HCT116 (cell line): ENCODE measurements around the gene ATXN1. TPM values are rescaled to one million over a fixed set of nuclear protein-coding genes. Genes with fewer than 3 reads are reported as not detected.
A peak's percentile ranks its signal among the peaks of the same experiment; 100 is the strongest.

Source experiments
- ATAC-seq: fragments of 200-7000 bp; cut with Tn5 transposase; 2 replicates; pipeline ENCODE4 v1.9.1; 2020; ENCODE audit warnings: mild to moderate bottlenecking, moderate library complexity
- BruUV-seq: library from RNA; stranded (reverse); fragments of 400-500 nt; replicated peaks from 2 replicates; lab custom pipeline; 2021; lab: Mats Ljungman, UMichigan
- CTCF ChIA-PET: fragments of 300-600 bp; sonication (Branson Sonifier 250); formaldehyde crosslinking; loops from one replicate; lab custom pipeline; 2021; ENCODE audit warnings: antibody characterized with exemption; lab: Charles Lee
- POLR2A ChIA-PET: fragments of 300-600, 350-600 bp; sonication (Branson Sonifier 250); formaldehyde crosslinking; loops from one replicate; lab custom pipeline; 2021; ENCODE audit warnings: antibody characterized with exemption; lab: Charles Lee
- RAD21 ChIA-PET, 2 experiments: fragments of 300-600 bp; sonication (Branson Sonifier 250); formaldehyde crosslinking; loops; one replicate each; lab custom pipeline; 2023; ENCODE audit warnings: low total read pairs in 2 of 2; ENCODE audit not compliant: uncharacterized antibody in 2 of 2, unreplicated experiment in 2 of 2, low non-redundant PET in 1 of 2; lab: Charles Lee
- DNase-seq: peaks from one replicate; pipeline ENCODE4 v3.0.0-alpha.2; 2010; ENCODE audit warnings: low read depth, low spot score
- H2AFZ ChIP-seq: fragments of 200-600 bp; shearing (Covaris generic), sonication (generic); 2 replicates; pipeline ENCODE4 v1.6.1; 2017; ENCODE audit warnings: low read depth, mixed run types, mixed read lengths, antibody characterized with exemption, low read length; ENCODE audit not compliant: poor library complexity, severe bottlenecking
- H3K27ac ChIP-seq: 2 replicates; pipeline ENCODE4 v1.5.1; 2012; ENCODE audit warnings: low read depth, low read length
- H3K27me3 ChIP-seq: fragments of 200-600 bp; sonication (generic); 2 replicates; pipeline ENCODE4 v1.6.1; 2016; ENCODE audit warnings: mixed run types, low read length, mixed read lengths; ENCODE audit not compliant: insufficient read depth
- H3K36me3 ChIP-seq, 2 experiments: fragments of 200-500 bp in 1 of 2; fragments of 200-600 bp in 1 of 2; sonication (Bioruptor generic) in 1 of 2; sonication (generic) in 1 of 2; 2 replicates each; pipeline versions ENCODE4 v1.5.1 to v1.6.1; 2014 to 2016; ENCODE audit warnings: low read length in 2 of 2, inconsistent platforms in 1 of 2, mixed read lengths in 1 of 2, mixed run types in 1 of 2; ENCODE audit not compliant: insufficient read depth in 2 of 2, control insufficient read depth in 1 of 2
- H3K4me1 ChIP-seq, 2 experiments: fragments of 200-600 bp in 1 of 2; sonication (generic) in 1 of 2; 2 replicates each; pipeline versions ENCODE4 v1.5.1 to v1.6.1; 2012 to 2017; ENCODE audit warnings: low read length in 2 of 2, inconsistent platforms in 1 of 2, mild to moderate bottlenecking in 1 of 2, mixed read lengths in 1 of 2, mixed run types in 1 of 2, moderate library complexity in 1 of 2; ENCODE audit not compliant: insufficient read depth in 2 of 2, control insufficient read depth in 1 of 2
- H3K4me2 ChIP-seq: fragments of 200-600 bp; sonication (generic); 2 replicates; pipeline ENCODE4 v1.6.1; 2017; ENCODE audit warnings: mixed run types, low read length, mixed read lengths
- H3K4me3 ChIP-seq, 2 experiments: fragments of 200-600 bp in 1 of 2; sonication (generic) in 1 of 2; replicated peaks in 1 of 2; 2 replicates each; pipeline ENCODE4 v1.5.1; 2011 to 2016; ENCODE audit warnings: low read length in 2 of 2, control low read depth in 1 of 2, low read depth in 1 of 2, mild to moderate bottlenecking in 1 of 2, mixed read lengths in 1 of 2, mixed run types in 1 of 2
- H3K79me2 ChIP-seq: fragments of 200-600 bp; sonication (generic); 2 replicates; pipeline ENCODE4 v1.6.1; 2017; ENCODE audit warnings: mild to moderate bottlenecking, mixed run types, low read length, moderate library complexity, mixed read lengths; ENCODE audit not compliant: insufficient read depth
- H3K9ac ChIP-seq: fragments of 200-600 bp; sonication (generic); 2 replicates; pipeline ENCODE4 v1.6.1; 2016; ENCODE audit warnings: low read length, mixed read lengths
- H3K9me2 ChIP-seq: fragments of 200-600 bp; sonication (generic), shearing (Covaris generic); 2 replicates; pipeline ENCODE4 v1.6.1; 2017; ENCODE audit warnings: mixed run types, mild to moderate bottlenecking, moderate library complexity; ENCODE audit not compliant: insufficient read depth
- H3K9me3 ChIP-seq, 2 experiments: fragments of 200-500 bp in 1 of 2; fragments of 200-600 bp in 1 of 2; sonication (Bioruptor generic) in 1 of 2; sonication (generic) in 1 of 2; 2 replicates each; pipeline ENCODE4 v1.6.1; 2014 to 2017; ENCODE audit warnings: low read length in 2 of 2, mixed read lengths in 2 of 2, inconsistent platforms in 1 of 2, low read depth in 1 of 2, mild to moderate bottlenecking in 1 of 2, mixed run types in 1 of 2, moderate library complexity in 1 of 2; ENCODE audit not compliant: control insufficient read depth in 1 of 2, insufficient read depth in 1 of 2
- H4K20me1 ChIP-seq: fragments of 200-600 bp; sonication (generic), shearing (Covaris generic); 2 replicates; pipeline ENCODE4 v1.6.1; 2017; ENCODE audit warnings: mixed run types, mild to moderate bottlenecking, moderate library complexity; ENCODE audit not compliant: insufficient read depth
- EGR1 ChIP-seq: IDR thresholded peaks from 2 replicates; pipeline ENCODE4 v1.6.1; 2012; ENCODE audit warnings: low read depth
- ELF1 ChIP-seq: IDR thresholded peaks from 2 replicates; pipeline ENCODE4 v1.6.1; 2012; ENCODE audit warnings: low read depth, borderline replicate concordance
- JUND ChIP-seq: IDR thresholded peaks from 2 replicates; pipeline ENCODE4 v1.6.1; 2012
- POLR2A ChIP-seq: IDR thresholded peaks from 2 replicates; pipeline ENCODE4 v1.7.0; 2011; ENCODE audit warnings: borderline replicate concordance; ENCODE audit not compliant: insufficient read depth, insufficient read length; ENCODE audit errors: extremely low read depth
- POLR2AphosphoS5 ChIP-seq: IDR thresholded peaks from 2 replicates; pipeline ENCODE4 v1.6.1; 2011; ENCODE audit warnings: mild to moderate bottlenecking, low read depth, low read length, moderate library complexity
- REST ChIP-seq: IDR thresholded peaks from 2 replicates; pipeline ENCODE4 v1.6.1; 2012; ENCODE audit warnings: low read depth
- SIN3A ChIP-seq: IDR thresholded peaks from 2 replicates; pipeline ENCODE4 v1.6.1; 2012; ENCODE audit warnings: low read depth
- TCF7L2 ChIP-seq: IDR thresholded peaks from 2 replicates; pipeline ENCODE4 v1.7.0; 2011; ENCODE audit warnings: borderline replicate concordance, inconsistent platforms; ENCODE audit not compliant: insufficient read depth, insufficient read length; ENCODE audit errors: extremely low read depth
- ZFX ChIP-seq: fragments of 450-650 bp; IDR thresholded peaks from 2 replicates; pipeline ENCODE4 v1.6.1; 2017
- intact Hi-C: fragments of 100-400 bp; cut with micrococcal nuclease; formaldehyde crosslinking; loops from 2 replicates; pipeline ENCODE4 v1.10.0; 2022
- total RNA-seq: library from RNA; stranded (reverse); gene quantifications from one replicate; pipeline ENCODE4 v1.2.1, GENCODE V29; 2021; ENCODE audit not compliant: unreplicated experiment
- TF ChIP-seq, protein P1 (sequence below), 3 experiments: fragments of 200-600 bp in 1 of 3; sonication (generic) in 1 of 3; IDR thresholded peaks in 2 of 3; conservative IDR thresholded peaks in 1 of 3; 2 replicates each; pipeline ENCODE4 v1.5.1; 2012 to 2017; ENCODE audit warnings: low read depth in 2 of 3, low read length in 2 of 3, antibody characterized with exemption in 1 of 3, borderline replicate concordance in 1 of 3, control low read depth in 1 of 3, mild to moderate bottlenecking in 1 of 3, mixed read lengths in 1 of 3, mixed run types in 1 of 3, moderate library complexity in 1 of 3; ENCODE audit not compliant: insufficient read depth in 1 of 3
- TF ChIP-seq, protein P2 (sequence below): IDR thresholded peaks from 2 replicates; pipeline ENCODE4 v1.6.1; 2011; ENCODE audit warnings: mild to moderate bottlenecking, low read length, moderate library complexity; ENCODE audit not compliant: insufficient replicate concordance; ENCODE audit errors: extremely low read depth
- TF ChIP-seq, protein P3 (sequence below): IDR thresholded peaks from 2 replicates; pipeline ENCODE4 v1.6.1; 2012

Gene ATXN1
- total RNA-seq, 1 experiment from 2014 or later: 21.0 TPM

- Histone ChIP-seq H3K9me3 (no peaks in the 10 kb centered on the region), H3K9me2 (no peaks in the 10 kb centered on the region), H3K27me3 (no peaks in the 10 kb centered on the region), H3K36me3 (no peaks in the 10 kb centered on the region), H3K79me2 (no peaks in the 10 kb centered on the region), H4K20me1 (no peaks in the 10 kb centered on the region), H2AFZ (no peak overlapping the region), H3K4me1 (peaks cover 20 to 29% of the 10 kb centered on the region in 2 experiments), H3K4me3 (no peak overlapping the region), H3K27ac (peak overlapping the region; percentile 54; the same call in 1 of the 2 replicates), H3K4me2 (peak overlapping the region; percentile 70), H3K9ac (peak overlapping the region; percentile 24; the same call in 1 of the 2 replicates)
- no peak for TF ChIP-seq JUND
- no TSS peak for BruUV-seq
- ChIA-PET RAD21 (no interaction called here), POLR2A (no interaction called here), CTCF (no interaction called here)
- ATAC-seq: no peak
- no peak for DNase-seq
- intact Hi-C loops: no loop called here
Measured at GRCh38 chr6:16344756-16345155, 416.5 kb downstream of the ATXN1 start.

DNA sequence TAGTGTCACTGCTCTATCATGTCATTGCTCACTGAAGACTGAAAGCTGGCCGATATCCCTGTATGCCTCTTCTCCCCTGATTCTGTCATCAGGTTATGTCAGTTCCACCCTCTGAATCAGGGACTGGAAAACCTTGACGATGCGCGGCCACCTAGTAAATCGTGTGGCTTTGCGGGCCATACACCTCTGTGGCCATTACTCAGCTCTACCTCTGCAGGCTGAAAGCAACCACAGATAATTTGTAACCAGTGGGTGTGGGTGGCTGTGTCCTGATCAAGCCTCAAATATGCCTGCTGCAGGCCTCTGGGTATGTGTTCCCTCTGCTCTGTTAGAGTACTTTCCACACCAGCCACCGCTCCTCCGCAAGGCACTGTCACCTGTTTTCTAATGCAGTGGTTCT lies 417.7 kb downstream of the ATXN1 start:
- Histone ChIP-seq H3K9me3 (no peaks in the 10 kb centered on the region), H4K20me1 (no peaks in the 10 kb centered on the region), H3K27ac (no peak overlapping the region), H3K4me2 (no peak overlapping the region), H3K9me2 (no peaks in the 10 kb centered on the region), H3K4me1 (peaks cover 26 to 40% of the 10 kb centered on the region in 2 experiments), H3K36me3 (no peaks in the 10 kb centered on the region), H3K27me3 (no peaks in the 10 kb centered on the region), H3K79me2 (no peaks in the 10 kb centered on the region), H3K9ac (no peak overlapping the region), H3K4me3 (no peak overlapping the region), H2AFZ (no peak overlapping the region)
- no peak for ATAC-seq
- no peak for DNase-seq
- intact Hi-C loops: no loop called here
- ChIA-PET POLR2A (no interaction called here), CTCF (no interaction called here), RAD21 (no interaction called here)
- no TSS peak for BruUV-seq
- TF ChIP-seq ELF1 (no peak), POLR2AphosphoS5 (no peak), SIN3A (no peak), REST (no peak), JUND (no peak), POLR2A (no peak), ZFX (no peak), EGR1 (no peak), TCF7L2 (no peak)
- TF ChIP-seq, protein P1, sequence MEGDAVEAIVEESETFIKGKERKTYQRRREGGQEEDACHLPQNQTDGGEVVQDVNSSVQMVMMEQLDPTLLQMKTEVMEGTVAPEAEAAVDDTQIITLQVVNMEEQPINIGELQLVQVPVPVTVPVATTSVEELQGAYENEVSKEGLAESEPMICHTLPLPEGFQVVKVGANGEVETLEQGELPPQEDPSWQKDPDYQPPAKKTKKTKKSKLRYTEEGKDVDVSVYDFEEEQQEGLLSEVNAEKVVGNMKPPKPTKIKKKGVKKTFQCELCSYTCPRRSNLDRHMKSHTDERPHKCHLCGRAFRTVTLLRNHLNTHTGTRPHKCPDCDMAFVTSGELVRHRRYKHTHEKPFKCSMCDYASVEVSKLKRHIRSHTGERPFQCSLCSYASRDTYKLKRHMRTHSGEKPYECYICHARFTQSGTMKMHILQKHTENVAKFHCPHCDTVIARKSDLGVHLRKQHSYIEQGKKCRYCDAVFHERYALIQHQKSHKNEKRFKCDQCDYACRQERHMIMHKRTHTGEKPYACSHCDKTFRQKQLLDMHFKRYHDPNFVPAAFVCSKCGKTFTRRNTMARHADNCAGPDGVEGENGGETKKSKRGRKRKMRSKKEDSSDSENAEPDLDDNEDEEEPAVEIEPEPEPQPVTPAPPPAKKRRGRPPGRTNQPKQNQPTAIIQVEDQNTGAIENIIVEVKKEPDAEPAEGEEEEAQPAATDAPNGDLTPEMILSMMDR (IDR thresholded peaks at IDR 0.05 in 2 of 3, conservative IDR thresholded peaks at IDR 0.05 in 1 of 3; ENCODE audit: borderline replicate concordance in 1 of 3, insufficient read depth in 1 of 3, low read depth in 2 of 3, low read length in 2 of 3): no peak
- TF ChIP-seq, protein P2, sequence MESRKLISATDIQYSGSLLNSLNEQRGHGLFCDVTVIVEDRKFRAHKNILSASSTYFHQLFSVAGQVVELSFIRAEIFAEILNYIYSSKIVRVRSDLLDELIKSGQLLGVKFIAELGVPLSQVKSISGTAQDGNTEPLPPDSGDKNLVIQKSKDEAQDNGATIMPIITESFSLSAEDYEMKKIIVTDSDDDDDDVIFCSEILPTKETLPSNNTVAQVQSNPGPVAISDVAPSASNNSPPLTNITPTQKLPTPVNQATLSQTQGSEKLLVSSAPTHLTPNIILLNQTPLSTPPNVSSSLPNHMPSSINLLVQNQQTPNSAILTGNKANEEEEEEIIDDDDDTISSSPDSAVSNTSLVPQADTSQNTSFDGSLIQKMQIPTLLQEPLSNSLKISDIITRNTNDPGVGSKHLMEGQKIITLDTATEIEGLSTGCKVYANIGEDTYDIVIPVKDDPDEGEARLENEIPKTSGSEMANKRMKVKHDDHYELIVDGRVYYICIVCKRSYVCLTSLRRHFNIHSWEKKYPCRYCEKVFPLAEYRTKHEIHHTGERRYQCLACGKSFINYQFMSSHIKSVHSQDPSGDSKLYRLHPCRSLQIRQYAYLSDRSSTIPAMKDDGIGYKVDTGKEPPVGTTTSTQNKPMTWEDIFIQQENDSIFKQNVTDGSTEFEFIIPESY: no peak
- TF ChIP-seq, protein P3, sequence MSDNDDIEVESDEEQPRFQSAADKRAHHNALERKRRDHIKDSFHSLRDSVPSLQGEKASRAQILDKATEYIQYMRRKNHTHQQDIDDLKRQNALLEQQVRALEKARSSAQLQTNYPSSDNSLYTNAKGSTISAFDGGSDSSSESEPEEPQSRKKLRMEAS: no peak
